Testis (tissue), 3 donors: ENCODE measurements around the gene LSP1. TPM values are rescaled to one million over a fixed set of nuclear protein-coding genes. Genes with fewer than 3 reads are reported as not detected.

Experiments used
- DNase-seq: peaks from one replicate; pipeline ENCODE4 v3.0.0-alpha.2; 2019
- H3K27ac ChIP-seq, 2 donors: fragments of 200-600 bp; sonication (generic); one replicate each; pipeline ENCODE4 v1.5.1; 2019
- H3K27me3 ChIP-seq: fragments of 200-600 bp; sonication (generic); one replicate; pipeline ENCODE4 v1.5.1; 2019
- H3K36me3 ChIP-seq: fragments of 200-600 bp; sonication (generic); one replicate; pipeline ENCODE4 v1.5.1; 2017; ENCODE audit warnings: low read depth; ENCODE audit errors: missing control alignments
- H3K4me1 ChIP-seq: fragments of 200-600 bp; sonication (generic); one replicate; pipeline ENCODE4 v1.5.1; 2019
- H3K4me3 ChIP-seq, 2 donors: fragments of 200-600 bp; sonication (generic); one replicate each; pipeline ENCODE4 v1.5.1; 2017 to 2019
- H3K9me3 ChIP-seq: fragments of 200-600 bp; sonication (generic); one replicate; pipeline ENCODE4 v1.5.1; 2017
- POLR2A ChIP-seq: fragments of 450-650 bp; IDR thresholded peaks from one replicate; pipeline ENCODE4 v1.6.1; 2017; ENCODE audit warnings: antibody characterized with exemption, mild to moderate bottlenecking, moderate library complexity
- WGBS, 2 donors: methylation state at CpG; one replicate each; pipeline ENCODE4 v1.1.5; 2018; 5-methylcytosine and 5-hydroxymethylcytosine counted together
- intact Hi-C: fragments of 100-400 bp; cut with DNase I; formaldehyde crosslinking; loops from one replicate; pipeline ENCODE4 v1.15.1; 2023; ENCODE audit warnings: low total_unique reads
- polyA plus RNA-seq: library from polyadenylated mRNA; stranded (reverse); fragments of 350-450 nt; fragmentation: Illumina TruSeq; extraction: RNeasy Lipid Tissue Mini Kit (QIAGEN cat#74804); gene quantifications from one replicate; pipeline ENCODE4 v1.2.3, GENCODE V29; 2014; ENCODE audit warnings: low read depth, low replicate concordance; ENCODE audit not compliant: insufficient read depth
- total RNA-seq, 2 donors: library from RNA; depleted of rRNA; stranded (reverse); fragments of >200 nt; gene quantifications; one replicate each; pipeline ENCODE4 v1.2.3, GENCODE V29; 2016
- TF ChIP-seq, protein P1 (sequence below), 3 experiments: fragments of 450-650 bp in 2 of 3; fragments of 200-600 bp in 1 of 3; sonication (generic) in 1 of 3; IDR thresholded peaks; one replicate each; pipeline ENCODE4 v1.5.1; 2016 to 2019; ENCODE audit warnings: antibody characterized with exemption in 3 of 3, mild to moderate bottlenecking in 2 of 3, moderate library complexity in 1 of 3

The LSP1 gene
- total and polyA plus RNA-seq, 3 donors from 2014 or later, result 13.0 to 50.1 (median 19.9) TPM

DNA sequence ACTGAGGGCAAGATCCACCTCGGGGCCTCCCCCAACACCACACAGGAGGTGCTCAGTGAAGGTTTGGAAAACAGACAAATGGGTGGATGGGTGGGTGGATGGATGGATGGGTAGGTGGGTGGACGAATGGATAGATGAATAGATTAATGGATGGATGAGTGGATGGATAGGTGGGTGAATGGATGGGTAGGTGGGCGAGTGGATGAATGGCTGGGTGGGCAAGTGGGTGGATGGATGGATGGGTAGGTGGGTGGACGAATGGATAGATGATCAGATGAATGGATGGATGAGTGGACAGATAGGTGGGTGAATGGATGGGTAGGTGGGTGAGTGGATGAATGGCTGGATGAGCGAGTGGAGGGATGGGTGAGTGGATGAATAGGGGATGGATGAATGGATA, 39.7 kb downstream of the LSP1 start:
- no peak overlapping the region for H3K4me3 ChIP-seq
- intact Hi-C loops, result no loop called here
- WGBS, 2 donors, result 86 to 88% methylated on average over 5 of the region's 5 CpGs

DNA sequence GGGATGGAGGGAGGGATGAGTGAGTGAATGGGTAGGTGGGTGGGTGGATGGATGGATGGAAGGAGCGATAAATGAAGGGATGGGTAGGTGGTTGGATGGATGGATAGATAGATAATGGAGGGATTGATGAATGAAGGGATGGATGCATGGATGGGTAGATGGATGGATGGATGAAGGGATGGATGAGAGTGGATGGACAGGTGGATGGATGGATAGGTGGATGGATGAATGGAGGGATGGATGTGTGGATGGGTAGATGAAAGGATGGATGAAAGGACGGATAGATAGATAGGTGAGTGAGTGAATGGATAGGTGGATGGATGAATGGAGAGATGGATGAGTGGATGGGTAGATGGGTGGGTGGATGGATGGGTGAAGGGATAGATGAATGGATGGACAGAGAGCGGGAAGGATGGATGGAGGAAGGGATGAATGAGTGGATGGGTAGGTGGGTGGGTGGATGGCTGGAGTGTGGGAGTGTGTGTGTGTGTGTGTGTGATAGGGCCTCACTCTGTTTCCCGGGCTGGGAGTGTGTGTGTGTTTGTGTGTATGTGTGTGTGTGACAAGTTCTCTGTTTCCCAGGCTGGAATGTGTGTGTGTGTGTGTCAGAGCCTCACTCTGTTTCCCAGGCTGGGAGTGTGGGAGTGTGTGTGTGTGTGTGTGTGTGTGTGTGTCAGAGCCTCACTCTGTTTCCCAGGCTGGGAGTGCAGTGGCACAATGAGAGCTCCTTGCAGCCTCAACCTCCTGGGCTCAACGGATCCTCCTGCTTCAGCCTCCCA, 40.9 kb downstream of the LSP1 start:
- TF ChIP-seq POLR2A, result no peak
- TF ChIP-seq, protein P1, sequence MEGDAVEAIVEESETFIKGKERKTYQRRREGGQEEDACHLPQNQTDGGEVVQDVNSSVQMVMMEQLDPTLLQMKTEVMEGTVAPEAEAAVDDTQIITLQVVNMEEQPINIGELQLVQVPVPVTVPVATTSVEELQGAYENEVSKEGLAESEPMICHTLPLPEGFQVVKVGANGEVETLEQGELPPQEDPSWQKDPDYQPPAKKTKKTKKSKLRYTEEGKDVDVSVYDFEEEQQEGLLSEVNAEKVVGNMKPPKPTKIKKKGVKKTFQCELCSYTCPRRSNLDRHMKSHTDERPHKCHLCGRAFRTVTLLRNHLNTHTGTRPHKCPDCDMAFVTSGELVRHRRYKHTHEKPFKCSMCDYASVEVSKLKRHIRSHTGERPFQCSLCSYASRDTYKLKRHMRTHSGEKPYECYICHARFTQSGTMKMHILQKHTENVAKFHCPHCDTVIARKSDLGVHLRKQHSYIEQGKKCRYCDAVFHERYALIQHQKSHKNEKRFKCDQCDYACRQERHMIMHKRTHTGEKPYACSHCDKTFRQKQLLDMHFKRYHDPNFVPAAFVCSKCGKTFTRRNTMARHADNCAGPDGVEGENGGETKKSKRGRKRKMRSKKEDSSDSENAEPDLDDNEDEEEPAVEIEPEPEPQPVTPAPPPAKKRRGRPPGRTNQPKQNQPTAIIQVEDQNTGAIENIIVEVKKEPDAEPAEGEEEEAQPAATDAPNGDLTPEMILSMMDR (IDR thresholded peaks at IDR 0.05), result no peak
- Histone ChIP-seq H3K9me3 (no peaks in the 10 kb centered on the region), H3K27me3 (no peaks in the 10 kb centered on the region), H3K4me1 (no peaks in the 10 kb centered on the region), H3K36me3 (no peaks in the 10 kb centered on the region), H3K27ac (no peak overlapping the region), H3K4me3 (no peak overlapping the region)
- DNase-seq, result no peak
- intact Hi-C loops, result loop anchor here (1.0 kb wide), 1 partner anchor 23 kb away; no protein-coding TSS in a partner anchor
- WGBS, 2 donors, result 90 to 92% methylated on average over 4 to 5 of the region's 5 CpGs

More for the DNA sequence above, 39.7 kb downstream of the LSP1 start:
- no peak for DNase-seq
- no peak overlapping the region for H3K27ac ChIP-seq
- H3K4me1 ChIP-seq, result no peaks in the 10 kb centered on the region
- no peaks in the 10 kb centered on the region for H3K9me3 ChIP-seq
- H3K27me3 ChIP-seq, result no peaks in the 10 kb centered on the region
- no peak for TF ChIP-seq POLR2A
- TF ChIP-seq, protein P1 (IDR thresholded peaks at IDR 0.05), result no peak
- no peaks in the 10 kb centered on the region for H3K36me3 ChIP-seq

DNA sequence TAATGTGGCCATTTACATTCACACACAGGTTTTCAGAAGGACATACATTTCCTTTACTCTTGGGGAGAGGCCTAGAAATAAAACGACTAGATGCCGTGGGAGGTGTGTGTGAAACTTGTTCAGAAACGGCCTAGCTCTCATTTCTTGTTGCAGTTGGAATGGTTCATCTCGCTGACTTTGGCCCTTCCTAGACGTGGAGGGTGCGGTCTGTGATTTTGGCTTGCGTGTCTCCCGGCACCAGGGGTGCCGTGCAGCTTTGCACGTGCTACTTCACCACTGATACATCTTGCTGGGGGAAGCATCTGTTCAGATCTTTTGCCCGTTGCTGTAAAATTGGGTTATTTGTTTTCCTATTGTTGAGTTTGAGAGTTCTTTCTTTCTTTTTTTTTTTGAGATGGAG, 41.9 kb downstream of the LSP1 start:
- no peak for TF ChIP-seq POLR2A
- TF ChIP-seq, protein P1 (IDR thresholded peaks at IDR 0.05), result no peak
- WGBS, 2 donors, result 82 to 92% methylated on average over 11 of the region's 11 CpGs
- intact Hi-C loops, result loop anchor here (5.0 kb wide), 1 partner anchor 48 kb away; no protein-coding TSS in a partner anchor

DNA sequence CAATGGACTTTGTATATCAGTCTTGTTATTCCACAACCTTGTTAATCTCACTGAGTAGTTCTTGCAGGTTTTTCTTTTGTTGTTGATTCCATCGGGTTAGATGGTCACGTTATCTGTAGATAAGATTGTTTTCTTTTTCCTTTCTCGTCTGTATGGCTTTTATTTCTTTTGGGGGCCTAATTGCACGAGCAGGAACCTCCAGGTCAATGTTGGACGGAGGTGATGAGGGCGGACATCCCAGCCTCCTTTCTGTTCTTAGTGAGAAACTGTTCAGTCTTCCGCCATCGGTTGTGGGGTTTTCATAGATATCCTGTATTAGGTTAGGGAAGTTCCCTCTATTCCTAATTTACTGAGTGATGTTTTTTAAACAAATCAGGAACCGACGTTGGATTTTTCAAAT, 43.6 kb downstream of the LSP1 start:
- intact Hi-C loops, result loop anchor here (5.0 kb wide), 1 partner anchor 46 kb away; no protein-coding TSS in a partner anchor
- no peaks in the 10 kb centered on the region for H3K4me1 ChIP-seq
- no peak overlapping the region for H3K4me3 ChIP-seq
- no peaks in the 10 kb centered on the region for H3K9me3 ChIP-seq
- no peak for DNase-seq
- H3K27me3 ChIP-seq, result no peaks in the 10 kb centered on the region
- H3K27ac ChIP-seq, result no peak overlapping the region
- WGBS, 2 donors, result 69 to 79% methylated on average over 10 of the region's 10 CpGs
- no peak for TF ChIP-seq POLR2A
- TF ChIP-seq, protein P1 (IDR thresholded peaks at IDR 0.05), result no peak
- no peaks in the 10 kb centered on the region for H3K36me3 ChIP-seq

More for the DNA sequence above, 41.9 kb downstream of the LSP1 start:
- no peaks in the 10 kb centered on the region for H3K4me1 ChIP-seq
- H3K36me3 ChIP-seq, result no peaks in the 10 kb centered on the region
- no peaks in the 10 kb centered on the region for H3K9me3 ChIP-seq
- H3K27me3 ChIP-seq, result no peaks in the 10 kb centered on the region
- DNase-seq, result no peak
- no peak overlapping the region for H3K4me3 ChIP-seq
- H3K27ac ChIP-seq, result no peak overlapping the region
